NOMO-1 treated with DMSO at 0.1 percent for 48 hours (cell line): Measurements from ENCODE around the gene KLHL25.
"Not testable (repeated sequence)": the region's sequence is repeated elsewhere in the genome, so short reads cannot be mapped to it uniquely, and the experiment has no call there.

Experiments used
- DNase-seq: peaks from one replicate; lab custom pipeline; 2025; ENCODE audit not compliant: unreplicated experiment; lab: John Stamatoyannopoulos, UW

The KLHL25 gene, protein sequence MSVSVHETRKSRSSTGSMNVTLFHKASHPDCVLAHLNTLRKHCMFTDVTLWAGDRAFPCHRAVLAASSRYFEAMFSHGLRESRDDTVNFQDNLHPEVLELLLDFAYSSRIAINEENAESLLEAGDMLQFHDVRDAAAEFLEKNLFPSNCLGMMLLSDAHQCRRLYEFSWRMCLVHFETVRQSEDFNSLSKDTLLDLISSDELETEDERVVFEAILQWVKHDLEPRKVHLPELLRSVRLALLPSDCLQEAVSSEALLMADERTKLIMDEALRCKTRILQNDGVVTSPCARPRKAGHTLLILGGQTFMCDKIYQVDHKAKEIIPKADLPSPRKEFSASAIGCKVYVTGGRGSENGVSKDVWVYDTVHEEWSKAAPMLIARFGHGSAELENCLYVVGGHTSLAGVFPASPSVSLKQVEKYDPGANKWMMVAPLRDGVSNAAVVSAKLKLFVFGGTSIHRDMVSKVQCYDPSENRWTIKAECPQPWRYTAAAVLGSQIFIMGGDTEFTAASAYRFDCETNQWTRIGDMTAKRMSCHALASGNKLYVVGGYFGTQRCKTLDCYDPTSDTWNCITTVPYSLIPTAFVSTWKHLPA

DNA sequence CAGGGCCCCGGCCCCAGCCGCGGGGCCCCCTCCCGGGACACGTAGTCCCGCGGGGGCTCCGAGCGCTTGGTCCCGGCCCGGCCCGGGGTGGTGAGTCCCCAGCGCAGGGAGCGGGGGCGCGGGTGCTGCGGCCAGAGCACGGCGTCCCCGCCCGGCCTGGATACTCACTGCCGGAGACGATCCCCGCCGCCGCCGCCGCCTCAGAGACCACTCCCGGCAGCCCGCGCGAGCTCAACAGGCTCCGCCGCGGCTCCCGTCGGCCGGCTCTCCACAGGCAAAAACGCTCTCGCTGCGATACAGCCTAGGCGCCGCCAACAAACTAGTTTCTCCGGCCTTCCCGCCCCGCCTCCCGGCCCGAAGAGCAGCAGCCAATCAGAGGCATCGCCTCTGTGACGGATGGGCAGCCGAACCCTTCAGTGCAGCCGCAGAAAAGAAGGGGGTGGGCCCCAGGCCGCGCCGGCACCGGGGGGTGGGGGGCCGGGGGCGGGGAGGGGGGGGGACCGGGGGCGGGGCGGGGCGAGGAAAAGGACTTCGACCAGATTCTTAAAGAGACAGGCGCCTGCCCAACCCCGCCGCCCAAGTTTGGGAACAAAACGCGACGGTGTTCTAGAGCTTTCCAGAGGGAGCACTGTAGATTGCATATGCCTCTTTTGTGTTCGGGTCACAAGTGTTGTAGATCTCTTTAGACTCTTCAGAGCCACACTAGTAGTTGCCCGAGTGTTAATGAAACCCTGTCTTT is at the start of gene KLHL25:
TSS of gene KLHL25 (minus strand) at position 328 of the 739 bp plus-strand sequence. CDS start 25,115 bp downstream, outside the sequence.
- peak; percentile 93 for DNase-seq

DNA sequence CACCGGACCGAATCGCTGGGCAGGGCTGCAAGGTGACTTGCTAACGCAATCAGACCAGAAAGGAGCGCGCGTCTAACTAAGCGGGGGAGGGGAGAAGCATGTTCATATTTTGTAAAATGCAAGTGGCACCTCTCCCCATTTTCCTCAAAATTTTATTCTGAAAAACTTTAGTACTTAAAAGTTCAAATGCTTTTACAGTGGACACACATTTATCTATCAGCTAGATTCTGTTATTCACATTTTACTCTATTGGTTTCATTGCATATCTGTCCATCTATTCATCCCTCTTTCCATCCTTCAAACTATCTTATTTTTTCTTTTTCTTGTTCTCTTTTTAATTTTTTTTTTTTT is 46.1 kb upstream of the KLHL25 start:
- DNase-seq = no peak

DNA sequence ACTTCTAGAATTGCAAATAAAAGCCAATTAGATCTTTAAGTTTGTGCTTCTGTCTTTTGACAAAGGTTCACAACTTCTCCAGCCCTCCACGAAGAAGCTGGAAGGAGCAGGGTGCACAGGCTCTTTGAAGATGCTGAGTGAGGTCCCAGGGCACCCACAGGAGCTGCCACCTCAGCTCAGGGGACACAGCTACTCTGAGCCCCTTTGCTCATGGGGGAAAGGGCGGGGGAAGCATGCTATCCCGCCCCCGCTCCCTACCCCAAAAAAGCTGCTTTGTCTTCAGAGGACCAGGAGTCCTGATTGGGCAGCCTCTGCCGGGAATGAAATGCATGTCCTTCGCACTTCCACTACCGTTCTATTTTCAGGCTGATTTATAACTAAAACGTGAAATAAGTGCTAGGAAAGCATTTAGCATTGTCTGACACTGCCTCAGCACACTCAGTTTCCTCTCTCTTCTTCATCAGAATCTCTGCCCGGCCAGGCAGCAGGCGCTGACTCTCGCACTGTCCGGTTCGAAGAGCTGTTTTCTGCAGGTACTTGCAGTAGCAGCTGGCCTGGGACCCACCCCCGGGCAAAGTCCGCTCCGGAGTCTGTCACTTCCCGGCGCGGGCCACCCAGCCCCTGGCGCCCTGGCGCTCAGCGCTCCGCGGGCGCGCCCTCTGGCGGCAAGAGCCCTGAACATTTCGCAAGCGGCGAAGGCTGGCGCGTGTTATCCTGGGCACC is 45.5 kb upstream of the KLHL25 start:
- peak; percentile 61 for DNase-seq

DNA sequence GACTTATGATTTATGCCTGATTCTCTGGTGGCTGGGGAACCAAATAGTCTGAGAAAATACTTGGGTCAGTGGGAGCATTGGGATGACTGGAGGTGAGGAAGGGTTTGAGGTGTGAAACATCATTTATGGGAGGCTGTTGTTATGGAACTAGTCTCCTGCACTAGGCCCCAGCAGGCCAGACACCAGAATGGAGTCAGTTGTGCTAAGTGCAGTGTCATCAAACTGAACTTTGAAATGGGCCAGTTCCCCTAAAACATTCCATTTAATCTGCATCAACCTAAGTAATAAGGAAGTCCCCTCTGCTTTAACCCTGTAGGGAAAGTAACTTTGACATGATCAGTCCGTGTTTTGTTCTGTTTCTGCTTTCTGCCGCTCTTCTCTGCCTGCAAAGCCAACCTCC is 44.9 kb upstream of the KLHL25 start:
- DNase-seq = peak; percentile 54

DNA sequence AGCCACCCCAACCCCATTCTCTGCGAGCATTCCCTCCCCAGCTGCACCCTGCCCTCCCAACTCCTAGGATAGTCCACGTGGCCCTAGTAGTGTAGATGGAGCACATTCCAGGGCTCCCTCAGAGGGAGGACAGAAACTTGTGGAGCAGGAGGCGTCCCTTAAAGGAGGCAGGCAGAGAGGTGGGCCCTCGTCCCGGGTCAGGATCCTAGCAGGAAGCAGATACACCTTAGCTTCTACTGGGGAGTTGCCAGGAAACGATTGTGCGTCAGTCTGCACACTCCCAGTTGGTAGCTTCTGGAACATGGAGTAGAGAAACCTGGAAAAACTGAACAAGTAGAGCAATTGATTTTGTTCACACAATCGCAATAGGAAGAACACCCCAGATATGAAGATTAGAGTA is 43.9 kb upstream of the KLHL25 start:
- DNase-seq = no peak

DNA sequence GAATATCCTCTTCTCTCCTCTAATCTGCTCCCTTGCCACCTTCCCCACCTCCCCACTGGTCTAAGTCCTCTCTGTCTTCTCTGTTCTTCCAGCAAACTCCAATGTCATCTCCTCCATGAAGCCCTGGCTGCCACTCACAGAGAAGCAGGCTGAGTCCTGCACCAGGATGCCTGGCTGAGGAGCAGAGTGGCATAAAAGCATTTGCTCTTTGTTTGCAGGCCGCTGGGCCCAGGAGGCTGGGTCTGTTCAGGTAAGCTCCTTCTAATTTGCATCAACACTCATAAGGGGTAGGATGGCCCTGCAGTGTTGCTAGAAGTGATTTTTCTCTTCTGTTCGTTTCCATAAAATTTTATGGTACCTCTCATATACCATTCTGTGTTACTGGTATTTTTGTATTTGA is 43.2 kb upstream of the KLHL25 start:
- DNase-seq = no peak

DNA sequence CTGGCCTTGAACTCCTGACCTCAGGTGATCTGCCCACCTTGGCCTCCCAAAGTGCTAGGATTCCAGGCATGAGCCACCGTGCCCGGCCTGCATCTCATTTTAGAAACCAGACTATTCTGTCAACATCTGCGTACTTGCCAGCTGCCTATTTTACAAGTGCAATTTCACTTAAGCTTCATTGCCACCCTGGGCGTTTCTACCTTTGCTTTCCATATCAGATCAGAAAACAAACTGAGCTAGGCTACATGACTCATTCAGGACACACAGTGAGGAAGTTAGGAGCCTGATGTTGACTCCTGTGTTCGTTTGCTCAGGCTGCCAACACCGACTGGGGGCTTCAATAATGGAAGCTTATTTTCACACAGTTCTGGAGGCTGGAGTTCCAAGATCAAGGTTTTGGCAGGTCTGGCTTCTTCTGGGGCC is 42.3 kb upstream of the KLHL25 start:
- no peak for DNase-seq

DNA sequence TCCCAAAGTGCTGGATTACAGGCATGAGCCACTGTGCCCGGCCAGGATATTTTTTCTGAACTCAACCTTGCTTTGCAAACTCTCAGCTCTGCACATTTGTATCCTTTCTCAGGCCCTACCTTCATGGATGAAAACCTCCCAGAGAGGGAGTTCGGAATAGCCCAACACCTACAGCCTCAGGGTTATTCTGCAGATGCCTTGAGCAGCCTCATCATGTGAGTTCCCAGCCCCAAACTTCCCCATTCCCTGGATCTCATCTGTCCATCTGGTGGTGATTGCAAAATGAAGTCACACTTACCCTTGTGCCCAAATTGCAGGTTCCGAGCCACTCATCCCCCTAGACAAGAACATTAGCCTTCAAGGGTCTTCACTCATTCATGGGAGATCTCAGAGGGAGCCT is 39.9 kb upstream of the KLHL25 start:
- no peak for DNase-seq

DNA sequence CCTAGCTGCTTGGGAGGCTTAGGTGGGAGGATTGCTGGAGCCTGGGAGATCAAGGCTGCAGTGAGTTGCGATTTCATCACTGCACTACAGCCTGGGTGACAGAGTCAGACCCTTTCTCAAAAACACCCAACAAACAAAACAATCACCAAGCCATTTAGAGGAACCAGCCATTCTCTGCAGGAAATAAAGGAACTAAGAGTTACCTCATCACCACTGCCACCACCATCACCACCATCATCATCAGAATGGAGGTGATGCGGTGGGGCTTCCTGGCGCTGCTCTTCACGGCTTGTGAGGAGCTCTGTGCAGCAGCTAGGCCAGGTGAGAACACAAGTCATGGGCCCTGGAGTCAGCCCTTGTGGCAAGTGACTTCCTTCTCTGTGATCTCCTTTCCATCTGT is 37.7 kb upstream of the KLHL25 start:
- DNase-seq = peak; percentile 70

DNA sequence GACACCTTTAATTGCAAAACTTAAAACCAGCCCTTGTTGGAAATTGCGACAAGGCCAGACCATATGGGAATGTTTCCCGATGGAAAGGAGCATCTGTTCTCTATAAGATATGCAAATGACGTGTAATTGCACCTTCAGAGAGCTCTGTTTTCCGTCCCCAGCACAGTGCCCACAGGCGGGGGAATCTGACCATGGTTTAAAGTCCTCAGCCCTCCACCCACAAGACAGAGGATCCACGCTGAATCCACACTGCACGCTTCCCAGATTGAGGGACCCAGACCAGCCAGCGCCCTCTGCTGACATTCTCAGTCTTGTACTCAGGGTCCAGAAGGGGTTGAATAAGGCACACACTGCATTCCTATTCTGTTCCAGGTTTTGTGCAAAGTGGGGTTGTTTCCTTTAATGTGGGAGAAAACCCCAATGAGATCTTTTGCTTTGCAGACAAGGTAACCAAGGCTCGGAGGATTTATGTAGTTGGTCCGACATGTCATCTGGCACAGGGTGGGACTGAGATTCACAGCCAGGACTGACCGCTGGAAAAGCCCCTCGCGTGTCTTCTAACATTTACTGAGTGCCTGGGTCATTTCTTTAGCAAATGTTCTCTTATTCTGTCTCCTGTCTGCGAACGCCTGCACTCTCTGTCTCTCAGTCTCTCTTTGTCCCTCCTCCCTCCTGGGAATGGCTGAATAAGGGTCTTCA is 36.8 kb upstream of the KLHL25 start:
- no peak for DNase-seq

DNA sequence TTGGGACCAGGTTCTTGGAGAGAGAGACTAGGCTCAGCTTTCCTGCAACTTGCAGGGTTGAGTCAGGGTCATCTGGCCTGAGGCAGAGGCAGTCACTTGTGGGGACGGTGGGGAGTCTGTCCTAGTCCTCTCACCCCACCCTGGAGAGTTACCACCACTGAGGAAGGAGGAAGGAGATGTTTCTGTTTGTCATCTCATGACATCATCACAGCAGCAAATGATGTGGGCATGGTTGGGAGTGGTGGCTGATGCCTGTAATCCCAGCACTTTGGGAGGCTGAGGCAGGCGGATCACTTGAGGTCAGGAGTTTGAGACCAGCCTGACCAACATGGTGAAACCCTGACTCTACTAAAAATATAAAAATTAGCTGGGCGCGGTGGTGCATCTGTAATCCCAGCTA is 35.0 kb upstream of the KLHL25 start:
- not testable (repeated sequence) for DNase-seq

DNA sequence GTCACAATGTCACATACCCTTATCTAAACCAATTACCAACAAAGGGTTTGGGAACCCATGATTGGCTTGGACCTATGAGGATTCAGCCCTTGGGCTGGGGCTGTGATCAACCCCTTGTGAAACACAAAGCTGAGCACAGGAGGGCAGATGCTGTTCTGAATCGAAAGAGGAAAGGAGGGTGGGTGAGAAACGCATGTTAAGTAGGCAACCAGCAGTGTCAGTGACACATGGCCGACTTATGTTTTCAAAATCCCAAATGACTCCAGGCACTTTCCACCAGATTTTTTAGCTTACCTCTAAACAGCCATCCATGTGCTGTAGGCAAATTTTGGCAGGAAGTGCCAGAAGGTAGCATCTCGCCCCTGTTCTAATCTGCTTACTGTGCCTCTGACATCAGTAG is 34.1 kb upstream of the KLHL25 start:
- no peak for DNase-seq

DNA sequence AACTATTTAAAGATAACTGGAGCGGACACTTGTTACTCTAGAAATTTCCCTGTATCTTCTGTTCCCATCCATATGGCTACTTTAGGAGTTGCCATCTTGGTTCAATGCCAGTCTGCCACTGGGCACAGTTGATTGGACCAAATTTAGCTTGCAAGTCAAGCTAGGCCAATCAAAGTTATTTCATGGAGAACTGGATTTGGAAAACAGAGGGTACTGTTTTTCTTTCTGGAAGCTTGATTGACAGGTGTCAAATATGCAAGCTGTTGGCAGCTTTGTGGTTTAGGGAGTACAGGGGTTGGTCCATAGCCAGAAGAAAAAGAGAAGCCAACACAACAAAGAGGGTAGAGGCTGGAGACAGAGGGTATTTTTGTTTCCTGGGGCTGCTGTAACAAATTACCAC is 33.4 kb upstream of the KLHL25 start:
- DNase-seq = no peak

DNA sequence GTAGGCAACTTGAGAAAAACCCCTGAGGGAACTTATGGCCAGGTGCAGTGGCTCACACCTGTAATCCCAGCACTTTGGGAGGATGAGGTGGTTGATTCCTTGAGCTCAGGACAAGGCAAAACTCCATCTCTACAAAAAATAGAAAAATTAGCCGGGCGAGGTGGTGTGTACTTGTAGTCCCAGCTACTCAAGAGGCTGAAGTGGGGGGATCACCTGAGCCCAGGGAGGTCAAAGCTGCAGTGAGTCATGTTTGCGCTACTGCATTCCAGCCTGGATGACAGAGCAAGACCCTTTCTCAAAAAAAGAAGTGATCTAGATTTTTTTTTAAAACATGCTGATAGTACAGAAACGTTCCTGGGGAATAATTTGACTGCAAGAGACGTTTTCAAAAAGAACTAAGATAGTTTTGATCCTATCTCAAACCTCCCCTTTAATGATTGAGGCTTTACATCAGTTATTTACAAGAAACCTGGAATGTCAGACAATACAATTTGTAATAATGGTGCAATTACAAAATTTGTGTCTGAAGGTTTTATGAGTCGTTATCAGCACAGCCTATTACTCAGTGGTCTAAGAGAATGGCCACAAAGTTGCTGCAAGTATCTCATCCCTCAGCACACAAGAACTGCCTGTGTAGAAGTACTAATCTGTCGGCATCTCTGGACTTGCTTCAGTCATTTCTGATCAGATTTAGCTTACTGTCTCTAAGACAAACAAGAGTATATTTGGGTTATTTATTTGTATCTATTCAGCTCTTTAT is 32.2 kb upstream of the KLHL25 start:
- DNase-seq = no peak

DNA sequence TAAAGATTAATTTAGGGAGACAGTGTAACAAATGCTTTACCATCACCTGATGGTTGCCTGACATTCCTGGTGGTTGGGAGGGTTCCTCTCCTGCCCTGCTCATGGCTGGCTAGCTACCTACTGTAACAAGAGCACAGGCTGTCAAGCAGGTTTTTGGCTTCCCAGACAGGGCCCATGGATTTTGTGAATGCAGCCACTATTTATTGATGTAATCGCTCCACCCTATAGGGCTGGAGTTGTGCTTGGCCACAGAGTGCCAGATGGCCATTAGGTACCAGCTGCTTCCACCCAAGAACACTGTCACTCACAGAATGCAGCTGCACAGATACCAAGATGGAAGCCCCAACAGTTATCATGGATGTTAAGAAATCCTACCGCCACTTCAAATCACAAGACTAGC is 31.0 kb upstream of the KLHL25 start:
- DNase-seq = no peak

DNA sequence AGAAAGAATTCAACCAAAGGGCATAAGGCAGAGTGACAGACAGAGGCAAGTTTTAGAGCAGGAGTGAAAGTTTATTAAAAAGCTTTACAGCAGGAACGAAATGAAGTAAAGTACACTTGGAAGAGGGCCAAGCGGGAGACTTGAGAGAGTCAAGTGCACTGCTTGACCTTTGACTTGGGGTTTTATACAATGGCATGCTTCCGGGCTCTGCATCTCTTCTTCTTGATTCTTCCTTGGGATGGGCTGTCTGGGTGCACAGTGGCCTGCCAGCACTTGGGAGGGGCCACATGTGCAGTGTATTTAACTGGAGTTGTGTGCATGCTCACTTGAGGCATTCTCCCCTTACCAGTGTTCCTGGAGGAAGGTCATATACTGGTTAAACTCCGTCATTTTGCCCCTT is 30.4 kb upstream of the KLHL25 start:
- DNase-seq = no peak

DNA sequence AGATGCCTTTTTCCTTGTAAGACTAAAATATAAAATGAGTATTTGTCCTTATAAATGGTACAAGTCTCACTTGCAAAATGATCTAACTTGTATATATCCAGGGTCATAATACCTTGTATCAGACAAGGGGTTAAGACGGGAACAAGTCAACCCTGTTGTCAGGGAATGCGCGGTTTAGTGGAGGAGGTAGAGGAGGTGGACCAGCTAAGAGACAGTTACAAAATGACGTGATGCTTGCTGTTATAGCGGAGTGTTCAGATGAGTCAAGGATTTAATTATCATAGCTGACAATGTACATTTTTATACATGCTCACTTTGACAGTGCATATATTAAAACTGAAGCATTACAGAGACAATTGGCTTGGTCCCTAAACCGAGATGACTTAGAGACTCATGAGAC is 26.8 kb upstream of the KLHL25 start:
- DNase-seq = no peak

DNA sequence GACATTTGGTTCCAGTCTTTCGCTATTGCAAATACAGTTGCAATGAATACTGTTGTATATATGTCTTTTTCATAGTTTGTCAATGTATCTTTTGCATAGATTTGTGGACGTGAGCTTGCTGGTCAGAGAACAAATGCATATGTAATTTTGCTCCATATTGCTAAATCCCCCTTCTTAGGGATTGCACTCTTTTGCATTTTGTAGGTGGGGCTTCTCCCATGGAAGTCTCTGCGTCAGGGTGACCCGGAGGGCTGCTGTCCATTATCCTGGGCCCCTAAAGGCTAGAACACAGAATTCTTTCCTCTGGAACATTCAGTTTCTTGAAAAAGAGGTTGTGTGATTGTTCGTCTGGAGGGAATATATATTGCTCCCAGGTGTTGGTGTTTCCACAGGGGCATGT is 25.2 kb upstream of the KLHL25 start:
- DNase-seq = no peak

DNA sequence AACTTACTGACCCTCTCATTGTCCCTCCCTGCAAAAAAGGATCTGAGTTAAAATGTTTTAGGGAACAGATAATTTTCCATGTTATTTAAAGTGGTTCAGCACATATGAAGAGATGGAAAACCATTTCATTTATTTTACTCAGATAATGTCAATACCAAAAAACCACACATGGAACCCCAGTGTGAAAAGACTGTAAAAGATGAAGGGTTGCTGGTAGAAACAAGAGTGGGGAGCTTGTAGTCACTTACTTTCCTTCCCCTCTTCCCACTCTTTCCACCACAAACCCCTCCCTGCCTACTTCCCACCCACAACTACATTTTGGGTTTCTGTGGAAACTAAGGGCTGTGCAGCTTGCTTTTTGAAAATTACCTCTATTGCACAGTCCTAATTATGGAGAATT is 18.5 kb upstream of the KLHL25 start:
- no peak for DNase-seq

DNA sequence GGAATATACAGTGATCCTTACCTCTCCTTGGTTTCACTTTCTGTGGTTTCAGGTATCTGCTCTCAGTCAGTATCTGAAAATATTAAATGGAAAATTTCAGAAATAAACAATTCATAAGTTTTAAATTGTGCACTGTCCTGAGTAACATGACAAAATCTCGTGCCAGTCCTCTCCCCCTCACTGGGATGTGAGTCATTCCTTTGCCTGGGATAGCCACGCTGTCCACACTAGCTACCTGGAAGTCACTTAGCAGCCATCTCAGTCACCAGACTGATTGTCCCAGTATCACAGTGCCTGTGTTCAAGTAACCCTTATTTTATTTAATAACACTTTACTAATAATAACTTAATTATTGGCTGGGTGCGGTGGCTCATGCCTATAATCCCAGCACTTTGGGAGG is 15.3 kb upstream of the KLHL25 start:
- DNase-seq = no peak
